K562 (cell line): ENCODE data around the gene IL6ST. TPM values are rescaled to one million over a fixed set of nuclear protein-coding genes. Genes with fewer than 3 reads are reported as not detected.

Experiments used
- ATAC-seq: fragments of 200-7000 bp; cut with Tn5 transposase; 3 replicates; pipeline ENCODE4 v1.9.1; 2020; ENCODE audit warnings: moderate library complexity
- BruUV-seq: library from RNA; stranded (reverse); fragments of 400-500 nt; replicated peaks from 2 replicates; lab custom pipeline; 2021; lab: Mats Ljungman, UMichigan
- CTCF ChIA-PET: fragments of 300-600 bp; formaldehyde crosslinking; extraction: SDS; loops from one replicate; lab custom pipeline; 2021; ENCODE audit warnings: low intra/inter-chr PET ratio; lab: Yijun Ruan, JAX
- POLR2A ChIA-PET: fragments of 300-600, 350-650 bp; sonication (Branson Sonifier 250); formaldehyde crosslinking; extraction: SDS; loops from one replicate; lab custom pipeline; 2021; ENCODE audit warnings: antibody characterized with exemption, inconsistent platforms; lab: Yijun Ruan, JAX
- DNase-seq, 4 experiments: peaks; one replicate each; pipeline versions ENCODE4 v3.0.0 to v3.0.0-alpha.2; 2011 to 2018; ENCODE audit warnings: low spot score in 3 of 4, mixed read lengths in 3 of 4; ENCODE audit errors: extremely low read depth in 1 of 4
- FAIRE-seq: peaks from 2 replicates; lab custom pipeline; 2011; peaks lifted over from hg19 to GRCh38; lab: Jason Lieb, UNC
- H2AFZ ChIP-seq: 2 replicates; pipeline ENCODE4 v1.6.0; 2011; ENCODE audit warnings: low read depth, low read length, control low read depth, inconsistent platforms
- H3K27ac ChIP-seq: fragments of 200-600 bp; 3 replicates; pipeline ENCODE4 v1.8.0; 2011; ENCODE audit warnings: low read depth, mild to moderate bottlenecking, control low read depth, inconsistent platforms, low read length, moderate library complexity, mixed read lengths; ENCODE audit errors: extremely low read depth
- H3K27me3 ChIP-seq, 2 experiments: fragments of 300-600 bp in 1 of 2; 2 replicates in 1 of 2; 3 replicates in 1 of 2; pipeline versions ENCODE4 v1.6.0 to v1.8.0; 2011; ENCODE audit warnings: inconsistent platforms in 2 of 2, low read length in 2 of 2, mild to moderate bottlenecking in 1 of 2, mixed read lengths in 1 of 2, moderate library complexity in 1 of 2; ENCODE audit not compliant: control insufficient read depth in 2 of 2, insufficient read depth in 2 of 2
- H3K36me3 ChIP-seq: fragments of 300-600 bp; 3 replicates; pipeline ENCODE4 v1.8.0; 2011; ENCODE audit warnings: mild to moderate bottlenecking, low read length, inconsistent platforms; ENCODE audit not compliant: control insufficient read depth, insufficient read depth
- H3K4me1 ChIP-seq, 2 experiments: fragments of 200-600 bp in 1 of 2; replicated peaks in 1 of 2; 2 replicates in 1 of 2; 3 replicates in 1 of 2; pipeline versions ENCODE4 v1.5.1 to v1.8.0; 2011; ENCODE audit warnings: inconsistent platforms in 2 of 2, low read length in 2 of 2, mild to moderate bottlenecking in 1 of 2, mixed read lengths in 1 of 2, moderate library complexity in 1 of 2; ENCODE audit not compliant: control insufficient read depth in 2 of 2, insufficient read depth in 2 of 2
- H3K4me2 ChIP-seq: 2 replicates; pipeline ENCODE4 v1.6.1; 2011; ENCODE audit warnings: low read length, control low read depth, inconsistent platforms, mixed read lengths; ENCODE audit not compliant: insufficient read depth
- H3K4me3 ChIP-seq: fragments of 200-600 bp; sonication (generic), shearing (Covaris generic); 2 replicates; pipeline ENCODE4 v1.5.1; 2016; ENCODE audit warnings: control low read depth, inconsistent platforms
- H3K79me2 ChIP-seq: fragments of 200-600 bp; 3 replicates; pipeline ENCODE4 v1.8.0; 2011; ENCODE audit warnings: low read length, inconsistent platforms; ENCODE audit not compliant: control insufficient read depth, insufficient read depth
- H3K9ac ChIP-seq, 2 experiments: 2 replicates each; pipeline versions ENCODE4 v1.6.0 to v1.6.1; 2011; ENCODE audit warnings: low read depth in 2 of 2, low read length in 2 of 2, control low read depth in 1 of 2, inconsistent platforms in 1 of 2, mild to moderate bottlenecking in 1 of 2, mixed read lengths in 1 of 2; ENCODE audit not compliant: insufficient read depth in 1 of 2
- H3K9me1 ChIP-seq: one replicate; pipeline ENCODE4 v1.6.0; 2011; ENCODE audit warnings: inconsistent platforms, mild to moderate bottlenecking, low read length, moderate library complexity; ENCODE audit not compliant: control insufficient read depth, insufficient read depth
- H3K9me3 ChIP-seq: replicated peaks from 2 replicates; pipeline ENCODE4 v1.5.1; 2011; ENCODE audit warnings: low read depth, low read length, inconsistent platforms; ENCODE audit not compliant: control insufficient read depth, insufficient read depth
- H4K20me1 ChIP-seq: replicated peaks from 2 replicates; pipeline ENCODE4 v1.6.1; 2011; ENCODE audit warnings: low read length, inconsistent platforms, mixed read lengths; ENCODE audit not compliant: control insufficient read depth, insufficient read depth
- BRF1 ChIP-seq: IDR thresholded peaks from 3 replicates; pipeline ENCODE4 v1.6.1; 2011; ENCODE audit warnings: borderline replicate concordance, mild to moderate bottlenecking; ENCODE audit not compliant: insufficient read length; ENCODE audit errors: extremely low read depth
- CEBPB ChIP-seq: fragments of 450-650 bp; IDR thresholded peaks from 2 replicates; pipeline ENCODE4 v1.6.1; 2016; ENCODE audit warnings: missing genetic modification characterization, missing compliant biosample characterization
- JUNB ChIP-seq: fragments of 450-650 bp; formaldehyde crosslinking; conservative IDR thresholded peaks from 2 replicates; pipeline ENCODE4 v1.4.0; 2020; ENCODE audit warnings: mild to moderate bottlenecking
- KLF13 ChIP-seq: fragments of 450-650 bp; IDR thresholded peaks from 2 replicates; pipeline ENCODE4 v1.6.1; 2016; ENCODE audit warnings: missing genetic modification characterization, low read depth, mild to moderate bottlenecking, missing compliant biosample characterization, moderate library complexity, borderline replicate concordance
- NCOA4 ChIP-seq: fragments of 450-650 bp; IDR thresholded peaks from 2 replicates; pipeline ENCODE4 v1.6.1; 2018; ENCODE audit warnings: mild to moderate bottlenecking; ENCODE audit not compliant: partially characterized antibody
- PHB2 ChIP-seq: fragments of 450-650 bp; IDR thresholded peaks from 2 replicates; pipeline ENCODE4 v1.6.1; 2017; ENCODE audit warnings: low read depth
- RBFOX2 ChIP-seq: fragments of 200-400 bp; formaldehyde crosslinking; IDR thresholded peaks from 2 replicates; pipeline ENCODE4 v1.6.1; 2017; ENCODE audit warnings: low read depth, mild to moderate bottlenecking, low read length, moderate library complexity
- WGBS: fragments of 100-300 bp; shearing (Covaris generic); methylation state at CpG from one replicate; pipeline ENCODE4 v1.1.6; 2016; ENCODE audit warnings: low coverage, mixed read lengths; ENCODE audit not compliant: insufficient coverage; ENCODE audit errors: missing lambda C conversion rate; 5-methylcytosine and 5-hydroxymethylcytosine counted together
- in situ Hi-C: fragments of 300-500 bp; cut with MboI; formaldehyde crosslinking; loops from 4 replicates; pipeline ENCODE4 v1.15.0; 2018; ENCODE audit warnings: inconsistent platforms, mixed read lengths
- intact Hi-C: fragments of 100-400 bp; cut with micrococcal nuclease; formaldehyde crosslinking; loops from 2 replicates; pipeline ENCODE4 v1.14.2; 2022
- polyA plus RNA-seq, 8 experiments: library from polyadenylated mRNA; depleted of rRNA in 4 of 8; stranded (reverse) in 5 of 8; unstranded in 3 of 8; fragments of >200 nt; fragmentation: Nextera tagmentation in 2 of 8; fragmentation: Illumina TruSeq in 1 of 8; extraction: Ambion mirVana in 2 of 8; extraction: Trizol in 1 of 8; gene quantifications; 2 replicates each; pipeline versions ENCODE4 v1.2.1 to v1.2.3, GENCODE V29; 2011 to 2014; ENCODE audit warnings: inconsistent platforms in 1 of 8, missing spikeins in 1 of 8
- total RNA-seq, 7 experiments: library from RNA; depleted of rRNA in 6 of 7; stranded (reverse); fragments of >200 nt in 6 of 7; fragmentation: Illumina TruSeq in 2 of 7; extraction: Trizol in 2 of 7; gene quantifications; 2 replicates each; pipeline versions ENCODE4 v1.2.1 to v1.2.3, GENCODE V29; 2011 to 2021; ENCODE audit warnings: low replicate concordance in 1 of 7
- TF ChIP-seq, protein P1 (sequence below), 2 experiments: fragments of 450-650 bp; IDR thresholded peaks; 2 replicates each; pipeline ENCODE4 v1.6.1; 2016; ENCODE audit warnings: mild to moderate bottlenecking in 2 of 2, borderline replicate concordance in 1 of 2, low read depth in 1 of 2, moderate library complexity in 1 of 2

Gene IL6ST
- total and polyA plus RNA-seq, 9 of the 15 experiments (the other 6 are each of a cell fraction or from before 2014, with no cell fraction given): 2.0 to 27.0 (median 7.9) TPM

DNA sequence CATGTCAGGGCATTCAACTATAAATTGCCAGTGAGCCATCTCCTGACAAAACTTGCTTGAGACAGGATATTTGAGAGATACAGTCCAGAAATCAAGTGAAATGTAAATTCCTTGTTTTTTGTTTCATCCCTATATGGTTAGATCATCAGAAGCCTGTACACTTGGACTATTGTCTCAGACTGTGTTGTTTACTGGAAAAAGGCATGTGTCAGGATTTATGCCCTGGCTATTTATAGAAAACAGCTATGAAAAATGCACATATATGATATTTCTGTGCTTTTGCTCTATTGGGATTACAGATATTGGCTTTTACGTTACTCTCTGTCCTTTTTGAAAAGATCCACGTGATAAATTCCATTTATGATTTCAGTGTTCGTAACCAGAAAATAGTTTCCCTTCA, 99.4 kb downstream of the IL6ST start:
- no peak for DNase-seq
- H3K9me1 ChIP-seq: no peaks in the 10 kb centered on the region
- no peak for FAIRE-seq
- H3K27me3 ChIP-seq: peaks cover 9 to 11% of the 10 kb centered on the region in 2 experiments
- H3K9me3 ChIP-seq: no peaks in the 10 kb centered on the region
- ChIA-PET CTCF (no interaction called here), POLR2A (interaction anchor here (0.9 kb wide), 1 partner anchor 9 kb away, joined by 3 read pairs; no protein-coding TSS in a partner anchor)
- H3K4me3 ChIP-seq: no peak overlapping the region
- H3K79me2 ChIP-seq: no peaks in the 10 kb centered on the region
- BruUV-seq: no TSS peak
- no peaks in the 10 kb centered on the region for H4K20me1 ChIP-seq
- ATAC-seq: no peak
- H3K36me3 ChIP-seq: no peaks in the 10 kb centered on the region
- no peak overlapping the region for H3K4me2 ChIP-seq
- no peaks in the 10 kb centered on the region for H3K4me1 ChIP-seq
- WGBS: 13% methylated on average over 3 of the region's 3 CpGs
- H2AFZ ChIP-seq: no peak overlapping the region
- H3K27ac ChIP-seq: no peak overlapping the region
- intact Hi-C loops: no loop called here
- TF ChIP-seq NCOA4: no peak
- in situ Hi-C loops: no loop called here
- no peak overlapping the region for H3K9ac ChIP-seq

DNA sequence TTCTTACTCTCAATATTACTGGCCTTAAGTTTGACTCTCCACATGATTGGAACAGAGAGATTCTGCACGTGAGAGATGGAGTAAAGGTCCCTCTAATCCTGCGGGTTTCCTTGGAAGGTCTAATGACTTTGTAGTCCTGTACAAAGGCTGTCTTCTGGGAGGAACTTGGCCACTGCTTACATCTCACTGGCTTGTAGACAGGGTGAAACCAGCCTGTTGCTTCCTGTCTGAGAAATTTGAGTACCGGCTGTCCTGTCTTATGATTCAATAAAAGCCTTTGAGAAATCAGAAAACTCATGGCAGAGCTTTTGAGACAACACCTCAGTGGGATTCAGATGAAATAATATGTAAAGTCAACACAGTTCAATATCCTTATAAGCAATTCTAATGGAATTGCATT, 100.6 kb downstream of the IL6ST start:
- Histone ChIP-seq H3K9ac (no peak overlapping the region), H3K9me1 (no peaks in the 10 kb centered on the region), H2AFZ (no peak overlapping the region), H3K4me3 (no peak overlapping the region), H3K4me1 (no peaks in the 10 kb centered on the region; a peak in 1 of 5 replicates), H3K36me3 (no peaks in the 10 kb centered on the region), H3K79me2 (no peaks in the 10 kb centered on the region), H3K27me3 (peaks cover 8 to 19% of the 10 kb centered on the region in 2 experiments), H3K27ac (no peak overlapping the region), H4K20me1 (no peaks in the 10 kb centered on the region), H3K4me2 (no peak overlapping the region), H3K9me3 (no peaks in the 10 kb centered on the region)
- DNase-seq (no peak), FAIRE-seq (no peak), ATAC-seq (no peak)
- no TSS peak for BruUV-seq
- WGBS: 19% methylated on average over 3 of the region's 3 CpGs
- CTCF ChIA-PET: no interaction called here
- POLR2A ChIA-PET: interaction anchor here (0.6 kb wide), 2 partner anchors 8 to 73 kb away, joined by 3 to 5 read pairs; no protein-coding TSS in a partner anchor
- TF ChIP-seq PHB2 (no peak), RBFOX2 (no peak), JUNB (CRISPR knock-in tag) (no peak), CEBPB (tag) (no peak), BRF1 (no peak), KLF13 (no peak)
- TF ChIP-seq, protein P1, sequence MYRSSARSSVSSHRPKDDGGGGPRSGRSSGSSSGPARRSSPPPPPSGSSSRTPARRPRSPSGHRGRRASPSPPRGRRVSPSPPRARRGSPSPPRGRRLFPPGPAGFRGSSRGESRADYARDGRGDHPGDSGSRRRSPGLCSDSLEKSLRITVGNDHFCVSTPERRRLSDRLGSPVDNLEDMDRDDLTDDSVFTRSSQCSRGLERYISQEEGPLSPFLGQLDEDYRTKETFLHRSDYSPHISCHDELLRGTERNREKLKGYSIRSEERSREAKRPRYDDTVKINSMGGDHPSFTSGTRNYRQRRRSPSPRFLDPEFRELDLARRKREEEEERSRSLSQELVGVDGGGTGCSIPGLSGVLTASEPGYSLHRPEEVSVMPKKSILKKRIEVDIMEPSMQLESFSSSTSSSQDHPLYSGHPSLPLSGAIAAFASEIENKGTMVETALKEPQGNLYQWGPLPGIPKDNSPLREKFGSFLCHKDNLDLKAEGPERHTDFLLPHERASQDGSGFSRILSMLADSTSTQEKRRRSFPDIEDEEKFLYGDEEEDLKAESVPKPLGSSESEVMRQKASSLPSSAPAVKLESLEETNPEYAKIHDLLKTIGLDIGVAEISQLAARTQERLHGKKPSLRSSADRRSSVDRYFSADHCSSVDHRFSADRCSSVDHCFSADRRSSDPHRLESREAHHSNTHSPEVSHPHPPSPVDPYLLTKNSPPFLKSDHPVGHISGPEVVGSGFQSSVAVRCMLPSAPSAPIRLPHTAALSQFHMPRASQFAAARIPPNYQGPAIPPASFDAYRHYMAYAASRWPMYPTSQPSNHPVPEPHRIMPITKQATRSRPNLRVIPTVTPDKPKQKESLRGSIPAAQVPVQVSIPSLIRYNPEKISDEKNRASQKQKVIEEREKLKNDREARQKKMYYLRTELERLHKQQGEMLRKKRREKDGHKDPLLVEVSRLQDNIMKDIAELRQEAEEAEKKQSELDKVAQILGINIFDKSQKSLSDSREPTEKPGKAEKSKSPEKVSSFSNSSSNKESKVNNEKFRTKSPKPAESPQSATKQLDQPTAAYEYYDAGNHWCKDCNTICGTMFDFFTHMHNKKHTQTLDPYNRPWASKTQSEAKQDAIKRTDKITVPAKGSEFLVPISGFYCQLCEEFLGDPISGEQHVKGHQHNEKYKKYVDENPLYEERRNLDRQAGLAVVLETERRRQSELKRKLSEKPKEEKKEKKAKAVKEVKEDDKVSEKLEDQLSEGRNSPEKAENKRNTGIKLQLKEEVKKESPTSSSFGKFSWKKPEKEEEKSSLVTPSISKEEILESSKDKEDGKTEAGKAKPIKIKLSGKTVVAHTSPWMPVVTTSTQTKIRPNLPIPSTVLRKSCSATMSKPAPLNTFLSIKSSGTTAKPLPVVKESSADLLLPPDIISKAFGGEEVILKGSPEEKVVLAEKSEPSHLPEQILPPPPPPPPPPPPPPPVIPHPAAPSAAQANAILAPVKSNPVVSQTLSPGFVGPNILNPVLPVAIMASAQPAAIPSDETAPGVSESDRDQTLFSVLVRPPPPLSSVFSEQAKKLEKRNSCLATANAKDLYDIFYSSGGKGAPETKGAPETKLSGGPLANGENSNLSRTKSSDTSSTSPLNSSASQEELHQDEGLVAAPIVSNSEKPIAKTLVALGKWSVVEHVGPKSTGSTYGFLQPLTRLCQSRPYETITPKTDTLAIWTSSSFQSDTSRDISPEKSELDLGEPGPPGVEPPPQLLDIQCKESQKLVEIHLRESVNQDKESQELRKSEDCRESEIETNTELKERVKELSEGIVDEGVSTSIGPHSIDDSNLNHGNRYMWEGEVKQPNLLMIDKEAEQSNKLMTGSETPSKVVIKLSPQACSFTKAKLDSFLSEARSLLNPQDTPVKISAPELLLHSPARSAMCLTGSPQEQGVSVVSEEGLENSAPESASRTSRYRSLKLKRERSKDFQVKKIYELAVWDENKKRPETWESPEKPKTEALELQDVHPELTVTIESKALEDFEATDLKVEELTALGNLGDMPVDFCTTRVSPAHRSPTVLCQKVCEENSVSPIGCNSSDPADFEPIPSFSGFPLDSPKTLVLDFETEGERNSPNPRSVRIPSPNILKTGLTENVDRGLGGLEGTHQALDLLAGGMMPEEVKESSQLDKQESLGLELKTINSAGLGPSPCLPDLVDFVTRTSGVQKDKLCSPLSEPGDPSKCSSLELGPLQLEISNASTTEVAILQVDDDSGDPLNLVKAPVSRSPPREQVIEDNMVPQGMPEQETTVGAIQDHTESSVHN (IDR thresholded peaks at IDR 0.05; ENCODE audit: borderline replicate concordance in 1 of 2, low read depth in 1 of 2): no peak
- intact Hi-C loops (no loop called here), in situ Hi-C loops (no loop called here)
